ENCODE results near the gene SYCN.

- TF ChIP-seq POLR2A (IDR thresholded peaks at IDR 0.05) = no peak
- TF ChIP-seq CTCF (IDR thresholded peaks at IDR 0.05) = no peak
Measured at GRCh38 chr19:39154629-39155100, 49.4 kb downstream of the SYCN start.

Measured in lower leg skin (tissue), 3 donors.